HEK293 (cell line): ENCODE data around the gene OSCP1.

ENCODE experiments used
- GLIS1 ChIP-seq: fragments of 450-650 bp; formaldehyde crosslinking; IDR thresholded peaks from 2 replicates; pipeline ENCODE4 v1.5.1; 2016; ENCODE audit warnings: missing biosample characterization, missing genetic modification characterization
- GLIS2 ChIP-seq: fragments of 450-650 bp; formaldehyde crosslinking; IDR thresholded peaks from 2 replicates; pipeline ENCODE4 v1.5.1; 2016; ENCODE audit warnings: missing biosample characterization, missing genetic modification characterization
- HOXD13 ChIP-seq: sonication (generic); formaldehyde crosslinking; IDR thresholded peaks from 2 replicates; pipeline ENCODE4 v1.8.0; 2022; ENCODE audit warnings: missing genetic modification reagents, borderline replicate concordance
- IKZF3 ChIP-seq: fragments of 450-650 bp; IDR thresholded peaks from 2 replicates; pipeline ENCODE4 v1.5.0; 2018; ENCODE audit warnings: missing biosample characterization, mild to moderate bottlenecking, missing genetic modification characterization, moderate library complexity
- KLF10 ChIP-seq: fragments of 450-650 bp; IDR thresholded peaks from 2 replicates; pipeline ENCODE4 v1.5.1; 2018; ENCODE audit warnings: missing biosample characterization, mild to moderate bottlenecking, missing genetic modification characterization
- KLF16 ChIP-seq: fragments of 450-650 bp; formaldehyde crosslinking; IDR thresholded peaks from 2 replicates; pipeline ENCODE4 v1.5.1; 2017; ENCODE audit warnings: missing biosample characterization, missing genetic modification characterization
- MYNN ChIP-seq: fragments of 450-650 bp; formaldehyde crosslinking; IDR thresholded peaks from 2 replicates; pipeline ENCODE4 v1.5.1; 2016; ENCODE audit warnings: missing biosample characterization, missing genetic modification characterization, borderline replicate concordance
- SCRT2 ChIP-seq: fragments of 450-650 bp; formaldehyde crosslinking; IDR thresholded peaks from 2 replicates; pipeline ENCODE4 v1.5.1; 2016; ENCODE audit warnings: missing biosample characterization, missing genetic modification characterization
- SP3 ChIP-seq: fragments of 450-650 bp; formaldehyde crosslinking; IDR thresholded peaks from 2 replicates; pipeline ENCODE4 v1.5.1; 2016; ENCODE audit warnings: missing biosample characterization, missing genetic modification characterization
- ZBTB20 ChIP-seq: fragments of 450-650 bp; formaldehyde crosslinking; IDR thresholded peaks from 2 replicates; pipeline ENCODE4 v1.5.1; 2016; ENCODE audit warnings: missing biosample characterization, missing genetic modification characterization
- ZIC2 ChIP-seq: fragments of 450-650 bp; formaldehyde crosslinking; IDR thresholded peaks from 2 replicates; pipeline ENCODE4 v1.5.1; 2016; ENCODE audit warnings: missing biosample characterization, missing genetic modification characterization
- ZNF121 ChIP-seq: fragments of 450-650 bp; formaldehyde crosslinking; IDR thresholded peaks from 2 replicates; pipeline ENCODE4 v1.5.1; 2016; ENCODE audit warnings: missing biosample characterization, missing genetic modification characterization
- ZNF174 ChIP-seq: fragments of 450-650 bp; formaldehyde crosslinking; IDR thresholded peaks from 2 replicates; pipeline ENCODE4 v1.5.0; 2017; ENCODE audit warnings: missing biosample characterization, mild to moderate bottlenecking, missing genetic modification characterization
- ZNF223 ChIP-seq: fragments of 450-650 bp; formaldehyde crosslinking; IDR thresholded peaks from 2 replicates; pipeline ENCODE4 v1.5.1; 2016; ENCODE audit warnings: missing biosample characterization, missing genetic modification characterization
- ZNF248 ChIP-seq: fragments of 450-650 bp; formaldehyde crosslinking; IDR thresholded peaks from 2 replicates; pipeline ENCODE4 v1.5.1; 2017; ENCODE audit warnings: missing biosample characterization, missing genetic modification characterization
- ZNF404 ChIP-seq: fragments of 450-650 bp; formaldehyde crosslinking; IDR thresholded peaks from 2 replicates; pipeline ENCODE4 v1.5.1; 2017; ENCODE audit warnings: missing biosample characterization, missing genetic modification characterization
- ZNF416 ChIP-seq: fragments of 450-650 bp; formaldehyde crosslinking; IDR thresholded peaks from 2 replicates; pipeline ENCODE4 v1.5.1; 2016; ENCODE audit warnings: missing biosample characterization, missing genetic modification characterization
- ZNF433 ChIP-seq: fragments of 450-650 bp; formaldehyde crosslinking; IDR thresholded peaks from 2 replicates; pipeline ENCODE4 v1.5.1; 2016; ENCODE audit warnings: missing biosample characterization, missing genetic modification characterization, low read depth
- ZNF521 ChIP-seq: fragments of 450-650 bp; formaldehyde crosslinking; IDR thresholded peaks from 2 replicates; pipeline ENCODE4 v1.5.1; 2017; ENCODE audit warnings: missing biosample characterization, mild to moderate bottlenecking, missing genetic modification characterization
- ZNF600 ChIP-seq: fragments of 450-650 bp; formaldehyde crosslinking; IDR thresholded peaks from 2 replicates; pipeline ENCODE4 v1.5.1; 2016; ENCODE audit warnings: missing biosample characterization, missing genetic modification characterization
- ZNF654 ChIP-seq: fragments of 450-650 bp; formaldehyde crosslinking; IDR thresholded peaks from 2 replicates; pipeline ENCODE4 v1.5.1; 2016; ENCODE audit warnings: low read depth, missing biosample characterization, missing genetic modification characterization
- ZNF664 ChIP-seq: fragments of 450-650 bp; formaldehyde crosslinking; IDR thresholded peaks from 2 replicates; pipeline ENCODE4 v1.5.1; 2016; ENCODE audit warnings: missing biosample characterization, missing genetic modification characterization
- ZNF791 ChIP-seq: fragments of 450-650 bp; formaldehyde crosslinking; IDR thresholded peaks from 2 replicates; pipeline ENCODE4 v1.5.1; 2016; ENCODE audit warnings: missing biosample characterization, missing genetic modification characterization
- ZNF843 ChIP-seq: fragments of 450-650 bp; formaldehyde crosslinking; IDR thresholded peaks from 2 replicates; pipeline ENCODE4 v1.5.1; 2016; ENCODE audit warnings: missing biosample characterization, missing genetic modification characterization
- ZXDB ChIP-seq: fragments of 450-650 bp; formaldehyde crosslinking; IDR thresholded peaks from 2 replicates; pipeline ENCODE4 v1.5.1; 2016; ENCODE audit warnings: missing biosample characterization, missing genetic modification characterization
- TF ChIP-seq, protein P1 (sequence below): fragments of 450-650 bp; formaldehyde crosslinking; IDR thresholded peaks from 2 replicates; pipeline ENCODE4 v1.5.1; 2016; ENCODE audit warnings: missing biosample characterization, missing genetic modification characterization
- TF ChIP-seq, protein P2 (sequence below): fragments of 450-650 bp; formaldehyde crosslinking; IDR thresholded peaks from 2 replicates; pipeline ENCODE4 v1.5.1; 2016; ENCODE audit warnings: missing biosample characterization, missing genetic modification characterization
- TF ChIP-seq, protein P3 (sequence below): fragments of 450-650 bp; formaldehyde crosslinking; IDR thresholded peaks from 2 replicates; pipeline ENCODE4 v1.5.1; 2016; ENCODE audit warnings: missing biosample characterization, missing genetic modification characterization
- TF ChIP-seq, protein P4 (sequence below): fragments of 450-650 bp; formaldehyde crosslinking; IDR thresholded peaks from 2 replicates; pipeline ENCODE4 v1.5.1; 2016; ENCODE audit warnings: missing biosample characterization, missing genetic modification characterization
- TF ChIP-seq, protein P5 (sequence below): fragments of 450-650 bp; formaldehyde crosslinking; IDR thresholded peaks from 2 replicates; pipeline ENCODE4 v1.5.1; 2016; ENCODE audit warnings: missing biosample characterization, missing genetic modification characterization
- TF ChIP-seq, protein P6 (sequence below): fragments of 450-650 bp; formaldehyde crosslinking; IDR thresholded peaks from 2 replicates; pipeline ENCODE4 v1.5.1; 2016; ENCODE audit warnings: missing biosample characterization, missing genetic modification characterization

The OSCP1 gene

DNA sequence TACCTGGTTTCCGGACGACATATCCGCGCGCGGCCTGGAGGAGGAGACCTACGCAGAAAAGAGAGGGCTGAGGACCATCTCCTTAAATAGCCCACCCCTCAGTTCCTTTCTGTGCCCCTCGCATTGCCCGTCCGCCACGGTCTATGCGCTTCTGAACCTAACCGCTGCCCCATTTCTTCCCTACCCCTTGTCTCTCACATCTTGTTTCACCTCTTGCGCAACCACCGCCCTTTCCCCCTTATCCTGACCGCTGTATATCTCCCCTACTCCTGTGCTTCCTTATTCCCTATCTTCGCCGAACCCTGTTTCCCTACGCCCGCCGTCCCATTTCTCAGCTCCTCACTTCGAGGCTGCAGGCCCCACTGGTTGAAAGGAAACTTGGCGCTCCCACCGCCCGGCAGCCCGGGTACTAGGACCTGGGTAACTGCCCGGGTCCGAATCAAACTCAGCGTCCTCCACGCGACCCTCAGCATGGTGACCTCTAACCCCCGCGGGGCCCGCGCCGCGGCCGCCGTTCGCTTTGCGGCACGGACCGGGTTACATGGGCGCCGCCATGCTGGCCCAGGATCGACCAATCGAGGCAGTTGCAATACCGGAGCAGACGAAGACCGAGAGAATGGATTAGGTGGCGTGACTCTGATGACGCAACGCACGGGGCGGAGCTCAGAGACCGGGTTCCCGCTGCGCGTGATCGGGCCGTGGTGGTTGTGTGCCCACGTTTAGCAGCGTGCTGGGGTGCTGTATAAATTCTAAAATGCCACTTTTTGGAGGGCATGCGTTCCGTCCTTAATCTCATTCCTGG lies 13.8 kb upstream of the OSCP1 start, which contains the start of gene MRPS15 (continued):
- TF ChIP-seq, protein P1, sequence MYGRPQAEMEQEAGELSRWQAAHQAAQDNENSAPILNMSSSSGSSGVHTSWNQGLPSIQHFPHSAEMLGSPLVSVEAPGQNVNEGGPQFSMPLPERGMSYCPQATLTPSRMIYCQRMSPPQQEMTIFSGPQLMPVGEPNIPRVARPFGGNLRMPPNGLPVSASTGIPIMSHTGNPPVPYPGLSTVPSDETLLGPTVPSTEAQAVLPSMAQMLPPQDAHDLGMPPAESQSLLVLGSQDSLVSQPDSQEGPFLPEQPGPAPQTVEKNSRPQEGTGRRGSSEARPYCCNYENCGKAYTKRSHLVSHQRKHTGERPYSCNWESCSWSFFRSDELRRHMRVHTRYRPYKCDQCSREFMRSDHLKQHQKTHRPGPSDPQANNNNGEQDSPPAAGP (tag by site-specific recombination) = peak; percentile 96
- TF ChIP-seq ZXDB (tag by site-specific recombination) (peak; percentile 96), ZNF664 (tag by site-specific recombination) (no peak; the same call in 1 of the 2 replicates), GLIS2 (tag by site-specific recombination) (peak; percentile 38; the same call in 1 of the 2 replicates), ZNF433 (tag by site-specific recombination) (no peak), ZNF521 (tag by site-specific recombination) (no peak), ZNF248 (tag by site-specific recombination) (no peak), ZNF600 (tag by site-specific recombination) (no peak), ZBTB20 (tag by site-specific recombination) (peak; percentile 96), ZNF223 (no peak), SP3 (tag by site-specific recombination) (peak; percentile 82), ZNF791 (no peak), GLIS1 (tag by site-specific recombination) (peak; percentile 59), ZNF404 (tag by site-specific recombination) (no peak), ZNF174 (tag by site-specific recombination) (no peak), KLF16 (peak; percentile 99), MYNN (tag by site-specific recombination) (no peak; the same call in 1 of the 2 replicates), ZNF416 (no peak), SCRT2 (tag by site-specific recombination) (peak; percentile 46; the same call in 1 of the 2 replicates), ZNF843 (peak; percentile 62), IKZF3 (tag by site-specific recombination) (no peak), KLF10 (peak; percentile 52), ZIC2 (tag by site-specific recombination) (peak; percentile 79), ZNF654 (tag by site-specific recombination) (no peak), HOXD13 (CRISPR knock-in tag) (no peak), ZNF121 (tag by site-specific recombination) (no peak)
- TF ChIP-seq, protein P2, sequence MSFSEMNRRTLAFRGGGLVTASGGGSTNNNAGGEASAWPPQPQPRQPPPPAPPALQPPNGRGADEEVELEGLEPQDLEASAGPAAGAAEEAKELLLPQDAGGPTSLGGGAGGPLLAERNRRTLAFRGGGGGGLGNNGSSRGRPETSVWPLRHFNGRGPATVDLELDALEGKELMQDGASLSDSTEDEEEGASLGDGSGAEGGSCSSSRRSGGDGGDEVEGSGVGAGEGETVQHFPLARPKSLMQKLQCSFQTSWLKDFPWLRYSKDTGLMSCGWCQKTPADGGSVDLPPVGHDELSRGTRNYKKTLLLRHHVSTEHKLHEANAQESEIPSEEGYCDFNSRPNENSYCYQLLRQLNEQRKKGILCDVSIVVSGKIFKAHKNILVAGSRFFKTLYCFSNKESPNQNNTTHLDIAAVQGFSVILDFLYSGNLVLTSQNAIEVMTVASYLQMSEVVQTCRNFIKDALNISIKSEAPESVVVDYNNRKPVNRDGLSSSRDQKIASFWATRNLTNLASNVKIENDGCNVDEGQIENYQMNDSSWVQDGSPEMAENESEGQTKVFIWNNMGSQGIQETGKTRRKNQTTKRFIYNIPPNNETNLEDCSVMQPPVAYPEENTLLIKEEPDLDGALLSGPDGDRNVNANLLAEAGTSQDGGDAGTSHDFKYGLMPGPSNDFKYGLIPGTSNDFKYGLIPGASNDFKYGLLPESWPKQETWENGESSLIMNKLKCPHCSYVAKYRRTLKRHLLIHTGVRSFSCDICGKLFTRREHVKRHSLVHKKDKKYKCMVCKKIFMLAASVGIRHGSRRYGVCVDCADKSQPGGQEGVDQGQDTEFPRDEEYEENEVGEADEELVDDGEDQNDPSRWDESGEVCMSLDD (tag by site-specific recombination) = peak; percentile 85
- TF ChIP-seq, protein P3, sequence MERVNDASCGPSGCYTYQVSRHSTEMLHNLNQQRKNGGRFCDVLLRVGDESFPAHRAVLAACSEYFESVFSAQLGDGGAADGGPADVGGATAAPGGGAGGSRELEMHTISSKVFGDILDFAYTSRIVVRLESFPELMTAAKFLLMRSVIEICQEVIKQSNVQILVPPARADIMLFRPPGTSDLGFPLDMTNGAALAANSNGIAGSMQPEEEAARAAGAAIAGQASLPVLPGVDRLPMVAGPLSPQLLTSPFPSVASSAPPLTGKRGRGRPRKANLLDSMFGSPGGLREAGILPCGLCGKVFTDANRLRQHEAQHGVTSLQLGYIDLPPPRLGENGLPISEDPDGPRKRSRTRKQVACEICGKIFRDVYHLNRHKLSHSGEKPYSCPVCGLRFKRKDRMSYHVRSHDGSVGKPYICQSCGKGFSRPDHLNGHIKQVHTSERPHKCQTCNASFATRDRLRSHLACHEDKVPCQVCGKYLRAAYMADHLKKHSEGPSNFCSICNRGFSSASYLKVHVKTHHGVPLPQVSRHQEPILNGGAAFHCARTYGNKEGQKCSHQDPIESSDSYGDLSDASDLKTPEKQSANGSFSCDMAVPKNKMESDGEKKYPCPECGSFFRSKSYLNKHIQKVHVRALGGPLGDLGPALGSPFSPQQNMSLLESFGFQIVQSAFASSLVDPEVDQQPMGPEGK = peak; percentile 94; the same call in 1 of the 2 replicates
- TF ChIP-seq, protein P4, sequence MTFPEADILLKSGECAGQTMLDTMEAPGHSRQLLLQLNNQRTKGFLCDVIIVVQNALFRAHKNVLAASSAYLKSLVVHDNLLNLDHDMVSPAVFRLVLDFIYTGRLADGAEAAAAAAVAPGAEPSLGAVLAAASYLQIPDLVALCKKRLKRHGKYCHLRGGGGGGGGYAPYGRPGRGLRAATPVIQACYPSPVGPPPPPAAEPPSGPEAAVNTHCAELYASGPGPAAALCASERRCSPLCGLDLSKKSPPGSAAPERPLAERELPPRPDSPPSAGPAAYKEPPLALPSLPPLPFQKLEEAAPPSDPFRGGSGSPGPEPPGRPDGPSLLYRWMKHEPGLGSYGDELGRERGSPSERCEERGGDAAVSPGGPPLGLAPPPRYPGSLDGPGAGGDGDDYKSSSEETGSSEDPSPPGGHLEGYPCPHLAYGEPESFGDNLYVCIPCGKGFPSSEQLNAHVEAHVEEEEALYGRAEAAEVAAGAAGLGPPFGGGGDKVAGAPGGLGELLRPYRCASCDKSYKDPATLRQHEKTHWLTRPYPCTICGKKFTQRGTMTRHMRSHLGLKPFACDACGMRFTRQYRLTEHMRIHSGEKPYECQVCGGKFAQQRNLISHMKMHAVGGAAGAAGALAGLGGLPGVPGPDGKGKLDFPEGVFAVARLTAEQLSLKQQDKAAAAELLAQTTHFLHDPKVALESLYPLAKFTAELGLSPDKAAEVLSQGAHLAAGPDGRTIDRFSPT = peak; percentile 98
- TF ChIP-seq, protein P5, sequence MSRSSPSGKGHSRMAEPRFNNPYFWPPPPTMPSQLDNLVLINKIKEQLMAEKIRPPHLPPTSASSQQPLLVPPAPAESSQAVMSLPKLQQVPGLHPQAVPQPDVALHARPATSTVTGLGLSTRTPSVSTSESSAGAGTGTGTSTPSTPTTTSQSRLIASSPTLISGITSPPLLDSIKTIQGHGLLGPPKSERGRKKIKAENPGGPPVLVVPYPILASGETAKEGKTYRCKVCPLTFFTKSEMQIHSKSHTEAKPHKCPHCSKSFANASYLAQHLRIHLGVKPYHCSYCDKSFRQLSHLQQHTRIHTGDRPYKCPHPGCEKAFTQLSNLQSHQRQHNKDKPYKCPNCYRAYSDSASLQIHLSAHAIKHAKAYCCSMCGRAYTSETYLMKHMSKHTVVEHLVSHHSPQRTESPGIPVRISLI (tag by site-specific recombination) = no peak
- TF ChIP-seq, protein P6, sequence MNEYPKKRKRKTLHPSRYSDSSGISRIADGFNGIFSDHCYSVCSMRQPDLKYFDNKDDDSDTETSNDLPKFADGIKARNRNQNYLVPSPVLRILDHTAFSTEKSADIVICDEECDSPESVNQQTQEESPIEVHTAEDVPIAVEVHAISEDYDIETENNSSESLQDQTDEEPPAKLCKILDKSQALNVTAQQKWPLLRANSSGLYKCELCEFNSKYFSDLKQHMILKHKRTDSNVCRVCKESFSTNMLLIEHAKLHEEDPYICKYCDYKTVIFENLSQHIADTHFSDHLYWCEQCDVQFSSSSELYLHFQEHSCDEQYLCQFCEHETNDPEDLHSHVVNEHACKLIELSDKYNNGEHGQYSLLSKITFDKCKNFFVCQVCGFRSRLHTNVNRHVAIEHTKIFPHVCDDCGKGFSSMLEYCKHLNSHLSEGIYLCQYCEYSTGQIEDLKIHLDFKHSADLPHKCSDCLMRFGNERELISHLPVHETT (tag by site-specific recombination) = peak; percentile 99
